ENCODE measurements around the gene FAM186B. TPM values are rescaled to one million over a fixed set of nuclear protein-coding genes. Genes with fewer than 3 reads are reported as not detected.

FAM186B gene
- total RNA-seq, 4 donors from 2014 or later: 0.35 to 1.0 TPM; not detected in 2

- H3K4me1 ChIP-seq: peaks cover 0 to 8% (median 0%) of the 10 kb centered on the region in 4 donors
- H3K4me3 ChIP-seq: no peak overlapping the region
- no peak overlapping the region for H3K27ac ChIP-seq
- no peaks in the 10 kb centered on the region for H3K9me3 ChIP-seq
- no peak for TF ChIP-seq POLR2A (IDR thresholded peaks at IDR 0.05)
- TF ChIP-seq CTCF (IDR thresholded peaks at IDR 0.05): no peak
- peak in 1 of 3 donors; percentile 40 for DNase-seq
- H3K36me3 ChIP-seq: no peaks in the 10 kb centered on the region
- no peaks in the 10 kb centered on the region for H3K27me3 ChIP-seq
These were observed 27.7 kb upstream of the FAM186B start for GRCh38 chr12:49632986-49633702.

GRCh38 chr12:49632401-49632800 lies 27.0 kb upstream of the FAM186B start:
- Histone ChIP-seq H3K4me1 (peaks cover 0 to 8% (median 0%) of the 10 kb centered on the region in 4 donors), H3K27me3 (no peaks in the 10 kb centered on the region), H3K4me3 (no peak overlapping the region), H3K9me3 (no peaks in the 10 kb centered on the region), H3K27ac (no peak overlapping the region), H3K36me3 (no peaks in the 10 kb centered on the region)
- no peak for DNase-seq
- TF ChIP-seq POLR2A (IDR thresholded peaks at IDR 0.05): no peak
- no peak for TF ChIP-seq CTCF (IDR thresholded peaks at IDR 0.05)

GRCh38 chr12:49631336-49631907 lies 26.0 kb upstream of the FAM186B start:
- Histone ChIP-seq H3K4me3 (no peak overlapping the region), H3K4me1 (peaks cover 0 to 2% (median 0%) of the 10 kb centered on the region in 4 donors), H3K27ac (no peak overlapping the region), H3K9me3 (no peaks in the 10 kb centered on the region), H3K27me3 (no peaks in the 10 kb centered on the region), H3K36me3 (no peaks in the 10 kb centered on the region)
- peak in 1 of 3 donors; percentile 3 for DNase-seq
- no peak for TF ChIP-seq POLR2A (IDR thresholded peaks at IDR 0.05)
- no peak for TF ChIP-seq CTCF (IDR thresholded peaks at IDR 0.05)

GRCh38 chr12:49627752-49628360 lies 22.4 kb upstream of the FAM186B start:
- TF ChIP-seq POLR2A (IDR thresholded peaks at IDR 0.05) (no peak), CTCF (IDR thresholded peaks at IDR 0.05) (no peak)
- no peak for DNase-seq
- no peaks in the 10 kb centered on the region for H3K9me3 ChIP-seq
- no peak overlapping the region for H3K27ac ChIP-seq
- peaks cover 0 to 1% (median 0%) of the 10 kb centered on the region in 4 donors for H3K4me1 ChIP-seq
- H3K4me3 ChIP-seq: no peak overlapping the region
- no peaks in the 10 kb centered on the region for H3K27me3 ChIP-seq
- H3K36me3 ChIP-seq: no peaks in the 10 kb centered on the region

GRCh38 chr12:49626836-49627235 lies 21.4 kb upstream of the FAM186B start:
- Histone ChIP-seq H3K4me3 (no peak overlapping the region), H3K4me1 (peaks cover 0 to 11% (median 4%) of the 10 kb centered on the region in 4 donors), H3K36me3 (no peaks in the 10 kb centered on the region), H3K27ac (no peak overlapping the region), H3K27me3 (no peaks in the 10 kb centered on the region), H3K9me3 (no peaks in the 10 kb centered on the region)
- no peak for DNase-seq
- TF ChIP-seq POLR2A (IDR thresholded peaks at IDR 0.05) (no peak), CTCF (IDR thresholded peaks at IDR 0.05) (no peak)

Data from Peyer's patch (tissue), 4 donors.